MCF 10A (cell line): Measurements from ENCODE around the gene ZBTB7A. TPM values are rescaled to one million over a fixed set of nuclear protein-coding genes. Genes with fewer than 3 reads are reported as not detected.

ENCODE experiments used
- BruUV-seq: library from RNA; stranded (reverse); fragments of 400-500 nt; replicated peaks from 2 replicates; lab custom pipeline; 2021; lab: Mats Ljungman, UMichigan
- CTCF ChIA-PET: fragments of 300-600 bp; sonication (Branson Sonifier 250); formaldehyde crosslinking; extraction: SDS; loops from one replicate; lab custom pipeline; 2021; ENCODE audit warnings: antibody characterized with exemption, inconsistent platforms; lab: Yijun Ruan, JAX
- POLR2A ChIA-PET: fragments of 300-600, 350-650 bp; sonication (Branson Sonifier 250); formaldehyde crosslinking; extraction: SDS; loops from one replicate; lab custom pipeline; 2020; ENCODE audit warnings: antibody characterized with exemption, inconsistent platforms; lab: Yijun Ruan, JAX
- DNase-seq: peaks from one replicate; pipeline ENCODE4 v3.0.0-alpha.2; 2018; ENCODE audit not compliant: unreplicated experiment
- H3K27ac Mint-ChIP-seq: one replicate; pipeline ENCODE4 v1.8.0; 2022; ENCODE audit warnings: mild to moderate bottlenecking, low read depth, mixed read lengths; ENCODE audit not compliant: unreplicated experiment
- H3K27me3 Mint-ChIP-seq: one replicate; pipeline ENCODE4 v1.8.0; 2022; ENCODE audit warnings: mixed read lengths; ENCODE audit not compliant: insufficient read depth, unreplicated experiment
- H3K36me3 Mint-ChIP-seq: one replicate; pipeline ENCODE4 v1.8.0; 2022; ENCODE audit warnings: mild to moderate bottlenecking, moderate library complexity, mixed read lengths; ENCODE audit not compliant: insufficient read depth, unreplicated experiment
- H3K4me1 Mint-ChIP-seq: one replicate; pipeline ENCODE4 v1.8.0; 2022; ENCODE audit warnings: mixed read lengths; ENCODE audit not compliant: insufficient read depth, unreplicated experiment
- H3K4me3 Mint-ChIP-seq: one replicate; pipeline ENCODE4 v1.8.0; 2022; ENCODE audit warnings: mild to moderate bottlenecking, moderate library complexity, mixed read lengths; ENCODE audit not compliant: unreplicated experiment
- H3K9me3 Mint-ChIP-seq: one replicate; pipeline ENCODE4 v1.8.0; 2022; ENCODE audit warnings: mixed read lengths; ENCODE audit not compliant: unreplicated experiment
- CTCF ChIP-seq: fragments of 200-600 bp; IDR thresholded peaks from one replicate; pipeline ENCODE4 v1.8.0; 2022; ENCODE audit warnings: antibody characterized with exemption, mild to moderate bottlenecking; ENCODE audit not compliant: unreplicated experiment
- intact Hi-C: fragments of 100-400 bp; cut with micrococcal nuclease; formaldehyde crosslinking; loops from 2 replicates; pipeline ENCODE4 v1.14.1; 2022
- total RNA-seq: library from RNA; stranded (reverse); gene quantifications from 2 replicates; pipeline ENCODE4 v1.2.3, GENCODE V29; 2022

The ZBTB7A gene
- total RNA-seq, 1 experiment from 2014 or later = 35.1 TPM

- intact Hi-C loops = loop anchor here (10.0 kb wide), 1 partner anchor 141 kb away; no protein-coding TSS in a partner anchor
- H3K9me3 Mint-ChIP-seq = no peaks in the 10 kb centered on the region
- H3K4me1 Mint-ChIP-seq = peaks cover 11% of the 10 kb centered on the region
- ChIA-PET CTCF (no interaction called here), POLR2A (interaction anchor here (0.6 to 4.2 kb wide), 7 partner anchors 11 to 120 kb away, joined by 3 to 20 read pairs (median 6); partner anchors contain the start of genes DAPK3 and EEF2)
- no TSS peak for BruUV-seq
- no peak for TF ChIP-seq CTCF
- peak overlapping the region; percentile 88 for H3K27ac Mint-ChIP-seq
- peak overlapping the region; percentile 79 for H3K4me3 Mint-ChIP-seq
- DNase-seq = peak; percentile 35
- H3K36me3 Mint-ChIP-seq = peaks cover 14% of the 10 kb centered on the region
- H3K27me3 Mint-ChIP-seq = no peaks in the 10 kb centered on the region
Measured at GRCh38 chr19:4064149-4064495, 2.6 kb downstream of the ZBTB7A start.

DNA sequence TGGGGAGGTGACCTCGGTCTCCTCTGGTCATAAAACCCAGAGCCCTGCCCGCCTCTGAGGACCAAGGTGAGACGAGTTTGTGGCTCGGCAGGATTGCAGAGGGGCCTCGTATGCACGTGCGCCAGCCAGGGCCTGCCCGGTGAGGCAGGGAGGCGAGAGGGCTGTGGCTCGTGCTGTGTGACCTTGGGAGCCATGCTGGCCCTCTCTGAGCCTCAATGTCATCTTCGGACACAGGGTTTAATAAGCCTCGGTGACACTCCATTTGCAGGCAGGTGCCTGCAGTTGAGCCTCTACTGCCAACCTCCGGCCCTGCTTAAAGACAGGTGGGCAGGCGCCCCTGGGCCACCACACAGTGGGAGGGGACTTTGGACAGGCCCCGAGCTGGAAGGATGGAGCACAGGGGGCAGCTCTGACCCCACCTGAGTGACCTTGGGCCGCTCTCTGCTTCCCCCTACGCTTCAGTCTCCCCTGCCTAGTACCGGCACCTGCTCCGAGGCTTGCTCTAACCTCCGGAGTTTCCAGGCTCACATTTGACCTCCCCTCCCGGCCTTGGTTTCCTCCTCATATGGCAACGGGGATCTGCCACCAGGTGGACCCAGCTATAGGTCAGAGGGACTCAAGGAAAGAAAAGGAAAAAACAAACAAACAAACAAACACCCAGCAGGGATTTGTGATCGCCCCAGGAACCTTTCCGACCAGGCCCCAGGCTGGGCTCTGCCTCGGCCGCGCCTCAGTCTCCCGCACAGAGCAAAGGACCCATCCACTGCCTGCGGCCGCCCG lies 3.1 kb downstream of the ZBTB7A start:
- H3K4me1 Mint-ChIP-seq = peaks cover 11% of the 10 kb centered on the region
- TF ChIP-seq CTCF = no peak
- peak overlapping the region; percentile 79 for H3K4me3 Mint-ChIP-seq
- intact Hi-C loops = loop anchor here (10.0 kb wide), 1 partner anchor 141 kb away; no protein-coding TSS in a partner anchor
- H3K36me3 Mint-ChIP-seq = peaks cover 14% of the 10 kb centered on the region
- CTCF ChIA-PET = no interaction called here
- no peaks in the 10 kb centered on the region for H3K9me3 Mint-ChIP-seq
- POLR2A ChIA-PET = interaction anchor here (0.6 to 4.2 kb wide), 7 partner anchors 11 to 92 kb away, joined by 3 to 20 read pairs (median 5); partner anchors contain the start of genes DAPK3 and EEF2
- TSS peak; percentile 39 for BruUV-seq
- no peak for DNase-seq
- H3K27me3 Mint-ChIP-seq = no peaks in the 10 kb centered on the region
- H3K27ac Mint-ChIP-seq = peak overlapping the region; percentile 88

DNA sequence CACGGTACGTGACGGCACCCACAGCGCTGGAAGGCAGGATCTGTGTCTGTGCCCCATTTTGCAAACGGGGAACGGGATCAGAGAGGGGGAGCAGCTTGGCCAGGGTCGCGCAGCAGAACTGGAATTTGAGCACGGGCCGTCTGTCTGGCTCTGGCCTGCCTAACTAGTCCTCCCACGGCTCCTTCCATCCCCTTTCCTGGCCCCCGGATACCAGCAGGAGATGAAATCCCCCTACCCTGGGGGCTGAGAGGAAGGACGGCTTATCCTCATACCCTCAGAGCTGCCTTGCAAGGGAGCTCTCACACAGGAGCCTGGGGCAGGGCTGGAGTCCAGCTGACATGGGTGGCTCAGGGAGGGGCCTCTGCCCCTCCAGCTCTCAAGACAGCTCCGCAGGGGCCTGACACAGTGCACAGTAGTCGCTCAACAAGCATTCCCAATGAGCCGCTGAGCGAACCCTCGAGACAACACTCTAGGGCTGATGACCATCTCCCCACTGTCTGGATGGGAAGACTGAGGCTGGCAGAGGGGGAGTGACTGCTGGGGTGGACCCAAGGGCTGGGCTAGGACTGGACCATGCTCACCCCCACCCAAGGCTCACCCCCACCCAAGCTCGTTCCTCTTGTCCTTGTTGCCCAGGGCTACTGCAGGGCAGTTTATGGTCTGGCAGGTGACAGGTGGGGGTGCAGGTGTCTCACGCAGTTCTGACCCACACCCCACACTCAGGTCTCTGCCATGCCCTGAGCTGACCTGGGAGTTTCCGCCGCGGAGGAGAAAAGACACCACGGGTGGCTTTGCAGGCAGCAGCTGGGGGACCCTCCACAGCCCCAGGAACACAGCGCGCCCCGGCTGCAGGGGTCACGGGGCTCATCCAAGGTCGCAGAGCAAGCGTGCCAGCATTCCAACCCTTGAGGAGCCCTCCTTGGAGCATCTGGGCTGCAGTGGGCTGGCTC lies 4.0 kb downstream of the ZBTB7A start:
- no peak overlapping the region for H3K27ac Mint-ChIP-seq
- POLR2A ChIA-PET = interaction anchor here (0.6 to 4.2 kb wide), 7 partner anchors 10 to 280 kb away, joined by 3 to 20 read pairs (median 3); partner anchors contain the start of genes DAPK3, EEF2 and MPND

More for the DNA sequence above, 4.0 kb downstream of the ZBTB7A start:
- Mint-ChIP-seq H3K36me3 (peaks cover 22% of the 10 kb centered on the region), H3K4me3 (peak overlapping the region; percentile 79), H3K4me1 (peaks cover 14% of the 10 kb centered on the region), H3K9me3 (no peaks in the 10 kb centered on the region), H3K27me3 (no peaks in the 10 kb centered on the region)
- CTCF ChIA-PET = interaction anchor here (0.9 kb wide), 1 partner anchor 55 kb away, joined by 4 read pairs; no protein-coding TSS in a partner anchor
- intact Hi-C loops = loop anchor here (10.0 kb wide), 1 partner anchor 142 kb away; no protein-coding TSS in a partner anchor
- DNase-seq = no peak
- no TSS peak for BruUV-seq
- no peak for TF ChIP-seq CTCF
